ENCODE measurements around the gene ZNF836.

Gene ZNF836

GRCh38 chr19:52187407-52187806, 16.0 kb upstream of the ZNF836 start:
- no peak for DNase-seq

DNA sequence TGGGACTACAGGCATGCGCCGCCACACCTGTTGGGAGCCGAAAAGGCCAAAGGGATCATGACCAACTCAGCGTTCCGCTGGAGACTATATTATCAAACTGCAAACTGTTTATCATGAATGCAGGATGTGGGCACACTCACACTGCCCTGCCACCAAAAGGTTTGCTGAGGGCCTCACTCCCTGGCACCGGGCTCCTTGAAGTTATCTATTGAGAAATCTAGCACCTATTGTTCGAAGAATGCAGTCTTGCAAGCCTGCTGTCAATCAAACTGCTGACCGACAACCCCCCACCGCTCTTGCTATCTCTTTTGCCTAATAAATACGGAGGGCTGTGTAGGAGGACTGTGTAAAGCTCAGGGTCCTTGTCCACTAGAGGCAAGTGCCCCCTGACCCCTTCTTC, 5.2 kb upstream of the ZNF836 start:
- no peak for DNase-seq

GRCh38 chr19:52172347-52172746, 926 bp upstream of the ZNF836 start:
- no peak for DNase-seq

DNA sequence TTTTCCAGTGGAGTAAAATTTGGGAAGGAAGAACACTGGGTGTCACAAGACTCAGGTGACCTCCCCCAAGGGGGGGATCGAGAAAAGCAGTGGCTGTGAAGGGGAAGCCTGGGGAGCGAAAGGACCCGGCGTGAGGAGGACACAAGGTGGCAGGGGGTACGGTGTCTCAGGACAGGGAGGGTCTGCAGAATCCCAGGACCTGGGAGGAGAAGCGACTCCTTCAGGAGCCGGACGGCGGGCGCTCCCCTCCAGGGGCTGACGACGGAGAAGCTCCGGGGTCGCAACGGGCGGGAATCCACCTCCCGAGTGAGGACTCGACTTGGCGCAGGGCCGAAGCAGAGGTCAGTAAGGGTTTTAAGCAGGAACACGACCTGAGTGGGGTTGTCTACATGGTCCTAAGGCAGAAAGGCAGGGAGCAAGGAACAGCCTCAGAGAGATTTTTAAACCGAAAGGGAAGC, 529 bp downstream of the ZNF836 start:
- DNase-seq: no peak

GRCh38 chr19:52170304-52170703, 1.1 kb downstream of the ZNF836 start:
- no peak for DNase-seq

- DNase-seq: no peak
These were observed 15.6 kb downstream of the ZNF836 start for GRCh38 chr19:52155596-52156359.

DNA sequence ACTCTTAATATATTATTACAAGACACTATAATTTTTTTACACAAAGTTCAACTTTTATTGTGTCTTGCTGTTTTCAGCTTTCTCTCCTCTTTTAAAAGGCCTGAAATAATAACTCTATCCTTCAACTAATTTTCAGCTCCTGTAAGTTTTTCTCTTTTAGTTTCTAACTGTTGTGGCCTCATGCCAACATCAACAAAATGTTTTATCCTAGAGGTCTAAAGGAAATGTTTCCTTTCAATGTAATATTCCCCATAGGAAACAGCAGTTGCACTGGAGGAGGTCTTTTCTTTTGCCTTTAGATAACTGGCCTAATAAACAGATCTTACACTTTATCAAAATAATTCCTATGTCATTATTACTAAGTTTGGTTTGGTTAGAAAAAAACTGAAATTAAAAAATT, 23.2 kb downstream of the ZNF836 start:
- no peak for DNase-seq

DNA sequence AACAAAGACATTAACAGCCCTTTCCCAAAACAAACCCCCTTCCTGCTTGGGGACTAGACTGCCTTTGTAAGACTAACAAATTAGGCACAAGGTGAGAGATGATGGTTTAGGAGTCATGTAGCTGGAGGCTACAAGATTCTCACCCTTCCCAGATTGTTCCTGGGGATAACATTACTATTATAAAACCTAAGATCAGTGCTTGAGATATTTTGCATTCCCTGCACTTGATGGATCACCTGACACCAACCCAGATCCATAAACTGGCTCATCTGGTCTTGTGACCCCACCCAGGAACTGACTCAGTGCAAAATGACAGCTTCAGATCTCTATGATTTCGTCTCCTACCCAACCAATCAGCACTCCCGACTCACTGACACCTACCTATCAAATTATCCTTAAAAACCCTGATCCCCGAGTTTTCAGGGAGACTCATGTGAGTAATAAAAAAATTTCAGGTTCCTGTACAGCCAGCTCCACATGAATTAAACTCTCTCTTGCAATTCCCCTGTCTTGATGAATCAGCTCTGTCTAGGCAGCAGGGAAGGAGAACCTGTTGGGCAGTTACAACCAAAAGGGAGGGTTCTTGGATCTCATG, 29.3 kb downstream of the ZNF836 start:
- DNase-seq: no peak

- DNase-seq: no peak
These were observed 30.2 kb downstream of the ZNF836 start for GRCh38 chr19:52141203-52141602.

DNA sequence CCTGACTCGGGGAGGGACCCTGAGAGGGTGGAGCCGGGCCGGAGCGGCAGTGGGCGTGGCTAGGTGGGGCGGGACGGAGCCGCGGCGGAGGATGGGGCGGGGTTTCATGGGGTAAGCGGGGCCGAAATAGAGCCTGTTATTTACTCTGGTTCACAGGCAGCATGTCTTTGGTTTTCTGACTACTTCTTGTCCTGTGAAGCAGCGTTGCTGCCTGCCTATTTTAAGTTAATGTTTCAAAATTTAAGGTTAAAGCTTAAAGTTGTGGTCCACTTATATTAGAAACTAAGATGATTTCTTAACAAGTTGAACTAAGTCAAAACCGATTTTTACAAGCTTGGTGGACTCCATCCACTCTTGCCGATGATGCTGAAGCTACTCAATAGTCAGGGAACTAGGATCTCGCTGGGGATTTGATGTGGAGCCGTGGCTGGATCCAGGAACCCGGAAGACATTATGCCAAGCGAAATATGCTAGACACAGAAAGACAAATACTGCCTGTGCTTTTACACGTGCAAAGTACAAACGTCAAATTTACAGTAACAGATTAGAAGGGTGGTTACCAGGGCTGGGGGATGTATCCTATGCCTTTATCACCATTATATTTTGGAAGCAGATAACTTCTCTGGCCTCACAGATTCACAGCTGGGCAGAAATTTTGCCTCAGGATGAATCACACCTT, 31.2 kb downstream of the ZNF836 start:
- DNase-seq: no peak

- peak; percentile 73 for DNase-seq
These were observed 32.0 kb downstream of the ZNF836 start, which contains the start of gene ZNF616 for GRCh38 chr19:52139252-52140031. Gene ZNF616 (minus strand): TSS chr19:52139938. CDS start chr19:52130512, 9,426 bp downstream.

GRCh38 chr19:52138983-52139251, 32.5 kb downstream of the ZNF836 start:
- DNase-seq: no peak

DNA sequence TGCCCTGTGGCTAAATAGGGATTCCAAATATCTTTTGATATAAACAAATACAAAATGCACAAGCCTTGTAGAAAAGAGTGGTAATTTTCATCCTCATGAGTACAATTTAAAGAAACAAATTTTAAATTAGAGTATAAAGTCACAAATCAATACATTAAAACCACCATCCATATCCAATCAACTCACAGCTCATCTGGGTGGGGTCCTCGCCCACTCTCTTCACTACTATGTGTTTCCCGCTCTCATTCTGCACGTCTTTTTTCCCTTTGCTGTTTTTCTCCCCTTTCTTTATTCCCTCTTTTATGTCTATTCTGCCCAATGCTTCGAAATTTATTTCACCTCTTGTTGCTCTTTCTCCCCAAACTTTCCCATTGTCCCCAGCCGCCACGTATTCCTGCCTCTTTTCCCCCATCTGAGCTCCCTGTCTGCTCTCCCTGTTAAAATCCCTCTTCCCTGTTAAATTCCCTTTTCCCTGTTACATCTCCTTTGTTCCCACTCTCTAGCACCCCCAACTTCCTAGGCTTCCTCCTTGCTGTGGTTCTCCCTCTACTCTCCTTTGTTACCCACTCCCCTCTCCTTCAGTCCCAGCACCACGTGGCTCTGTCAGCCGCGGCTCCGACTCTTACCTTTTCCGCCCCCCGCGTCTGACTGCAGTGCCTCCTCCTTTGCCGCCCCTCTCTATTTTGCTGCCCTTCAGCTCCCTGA, 33.0 kb downstream of the ZNF836 start:
- no peak for DNase-seq

GRCh38 chr19:52120286-52120685, 51.1 kb downstream of the ZNF836 start:
- no peak for DNase-seq

- no peak for DNase-seq
These were observed 55.8 kb downstream of the ZNF836 start for GRCh38 chr19:52115526-52116053.

DNA sequence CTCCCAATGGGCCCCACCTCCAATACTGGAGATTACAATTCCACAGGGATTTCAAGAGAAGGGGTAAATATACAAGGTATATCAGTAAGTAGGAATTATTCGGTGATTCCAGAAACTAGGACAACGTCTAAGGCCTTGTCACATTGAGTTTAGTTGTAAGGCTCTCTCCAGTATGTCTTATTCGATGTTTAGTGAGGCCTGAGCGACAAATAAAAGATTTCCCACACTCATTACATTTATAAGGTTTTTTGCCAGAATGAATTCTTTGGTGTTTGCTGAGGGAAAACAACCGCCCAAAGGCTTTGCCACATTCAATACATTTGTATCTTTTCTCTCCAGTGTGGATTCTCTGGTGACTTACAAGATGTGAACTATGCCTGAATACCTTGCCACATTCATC, 56.7 kb downstream of the ZNF836 start:
- no peak for DNase-seq

DNA sequence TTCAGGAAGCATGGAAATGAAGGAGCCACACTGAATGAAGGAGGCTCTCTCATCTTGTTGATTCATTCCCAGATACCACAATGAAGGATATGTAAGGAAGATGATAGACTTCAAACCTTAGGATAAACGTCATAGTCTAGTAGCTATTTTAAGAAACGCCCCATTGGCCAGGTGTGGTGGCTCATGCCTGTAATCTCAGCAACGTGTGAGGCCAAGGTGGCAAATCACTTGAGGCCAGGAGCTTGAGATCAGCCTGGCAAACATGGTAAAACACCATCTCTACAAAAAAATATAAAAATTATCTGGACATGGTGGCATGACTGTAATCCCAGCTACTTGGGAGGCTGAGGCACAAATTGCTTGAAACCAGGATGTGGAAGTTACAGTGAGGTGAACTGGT, 58.8 kb downstream of the ZNF836 start:
- DNase-seq: no peak

DNA sequence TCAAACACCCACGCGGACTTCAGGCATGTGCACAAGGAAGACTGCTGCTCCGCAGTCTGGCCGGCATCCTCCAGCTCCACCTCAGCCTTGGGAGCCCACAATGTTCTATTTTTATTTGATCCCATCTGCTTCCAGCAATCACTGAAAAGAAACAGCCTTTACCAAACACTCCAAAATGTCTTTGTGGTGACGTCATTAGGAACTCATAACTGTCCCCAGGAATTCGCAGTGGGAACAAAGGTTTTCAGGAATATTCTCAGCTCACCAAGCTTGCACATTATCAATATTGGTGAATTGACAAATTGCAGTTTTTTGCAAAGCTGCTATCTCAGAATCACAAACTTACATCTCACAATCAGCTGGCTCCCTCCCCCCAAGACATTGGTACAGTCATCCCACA, 60.6 kb downstream of the ZNF836 start:
- DNase-seq: no peak

Measured in NCI-H2081 treated with DMSO at 0.1 percent for 48 hours (cell line).